Esophagus mucosa (tissue), 1 donor: ENCODE results near the gene MICAL3. TPM values are rescaled to one million over a fixed set of nuclear protein-coding genes. Genes with fewer than 3 reads are reported as not detected.

Experiments used
- ATAC-seq: fragments of 200-7000 bp; cut with Tn5 transposase; one replicate; pipeline ENCODE4 v1.9.1; 2020
- total RNA-seq: library from RNA; stranded (reverse); gene quantifications from one replicate; pipeline ENCODE4 v1.2.4, GENCODE V29; 2023
- donor health status: DM: yes; HTN: yes; CAD: no.

MICAL3 gene
- total RNA-seq, 1 donor from 2014 or later = 27.3 TPM

GRCh38 chr22:17862646-17863181 is 161.6 kb downstream of the MICAL3 start:
- no peak for ATAC-seq

- ATAC-seq = no peak
Observed at GRCh38 chr22:17861909-17862308, 162.5 kb downstream of the MICAL3 start.

- ATAC-seq = no peak
Observed at GRCh38 chr22:17860220-17860965, 164.0 kb downstream of the MICAL3 start.

GRCh38 chr22:17858033-17858432 is 166.3 kb downstream of the MICAL3 start:
- peak; percentile 86 for ATAC-seq

- no peak for ATAC-seq
Observed at GRCh38 chr22:17855572-17856290, 168.6 kb downstream of the MICAL3 start.

GRCh38 chr22:17853073-17853472 is 171.3 kb downstream of the MICAL3 start:
- ATAC-seq = no peak

GRCh38 chr22:17851759-17852158 is 172.6 kb downstream of the MICAL3 start:
- no peak for ATAC-seq

- ATAC-seq = no peak
Observed at GRCh38 chr22:17847360-17848078, 176.8 kb downstream of the MICAL3 start.

- peak; percentile 24 for ATAC-seq
Observed at GRCh38 chr22:17846326-17846992, 177.9 kb downstream of the MICAL3 start.

- no peak for ATAC-seq
Observed at GRCh38 chr22:17845790-17846189, 178.6 kb downstream of the MICAL3 start.

GRCh38 chr22:17845327-17845726 is 179.0 kb downstream of the MICAL3 start:
- peak; percentile 79 for ATAC-seq

- ATAC-seq = no peak
Observed at GRCh38 chr22:17844150-17844549, 180.2 kb downstream of the MICAL3 start.

- no peak for ATAC-seq
Observed at GRCh38 chr22:17842386-17842785, 182.0 kb downstream of the MICAL3 start.

- ATAC-seq = no peak
Observed at GRCh38 chr22:17841836-17842235, 182.5 kb downstream of the MICAL3 start.

- no peak for ATAC-seq
Observed at GRCh38 chr22:17838180-17838865, 186.0 kb downstream of the MICAL3 start.

- no peak for ATAC-seq
Observed at GRCh38 chr22:17836992-17837742, 187.2 kb downstream of the MICAL3 start.

- no peak for ATAC-seq
Observed at GRCh38 chr22:17835256-17835655, 189.1 kb downstream of the MICAL3 start.

GRCh38 chr22:17833489-17833888 is 190.9 kb downstream of the MICAL3 start:
- no peak for ATAC-seq

- ATAC-seq = peak; percentile 2
Observed at GRCh38 chr22:17832665-17833064, 191.7 kb downstream of the MICAL3 start.

- no peak for ATAC-seq
Observed at GRCh38 chr22:17831501-17832251, 192.7 kb downstream of the MICAL3 start.
